Ramos (cell line): ENCODE measurements around the gene RAF1.
"Not testable (repeated sequence)": the region's sequence is repeated elsewhere in the genome, so short reads cannot be mapped to it uniquely, and the experiment has no call there.

ENCODE experiments used
- in situ Hi-C: fragments of 300-500 bp; cut with MboI; formaldehyde crosslinking; loops from one replicate; pipeline ENCODE4 v1.14.3; 2022; ENCODE audit warnings: low sequenced_read_pairs; ENCODE audit not compliant: unreplicated experiment

The RAF1 gene

GRCh38 chr3:12679468-12679867, 15.6 kb upstream of the RAF1 start:
- in situ Hi-C loops, result no loop called here

- in situ Hi-C loops, result no loop called here
Observed at GRCh38 chr3:12677616-12678015, 13.7 kb upstream of the RAF1 start.

GRCh38 chr3:12675115-12675810, 11.3 kb upstream of the RAF1 start:
- in situ Hi-C loops, result no loop called here

- in situ Hi-C loops, result not testable (repeated sequence)
Observed at GRCh38 chr3:12673956-12674736, 10.2 kb upstream of the RAF1 start.

- in situ Hi-C loops, result no loop called here
Observed at GRCh38 chr3:12671120-12671450, 7.2 kb upstream of the RAF1 start.

- in situ Hi-C loops, result no loop called here
Observed at GRCh38 chr3:12670365-12671119, 6.6 kb upstream of the RAF1 start.

- in situ Hi-C loops, result no loop called here
Observed at GRCh38 chr3:12663401-12663935, 449 bp downstream of the RAF1 start.

GRCh38 chr3:12662593-12663400, 1.1 kb downstream of the RAF1 start:
- in situ Hi-C loops, result no loop called here

- in situ Hi-C loops, result no loop called here
Observed at GRCh38 chr3:12661926-12662592, 1.9 kb downstream of the RAF1 start.

GRCh38 chr3:12661375-12661774, 2.5 kb downstream of the RAF1 start:
- in situ Hi-C loops, result not testable (repeated sequence)

- in situ Hi-C loops, result no loop called here
Observed at GRCh38 chr3:12660196-12660595, 3.7 kb downstream of the RAF1 start.

- in situ Hi-C loops, result no loop called here
Observed at GRCh38 chr3:12659316-12660015, 4.5 kb downstream of the RAF1 start.

GRCh38 chr3:12658593-12659058, 5.3 kb downstream of the RAF1 start:
- in situ Hi-C loops, result no loop called here

- in situ Hi-C loops, result no loop called here
Observed at GRCh38 chr3:12656850-12657249, 7.1 kb downstream of the RAF1 start.

- in situ Hi-C loops, result no loop called here
Observed at GRCh38 chr3:12656193-12656592, 7.7 kb downstream of the RAF1 start.

- in situ Hi-C loops, result no loop called here
Observed at GRCh38 chr3:12655701-12656100, 8.2 kb downstream of the RAF1 start.

GRCh38 chr3:12653747-12654146, 10.2 kb downstream of the RAF1 start:
- in situ Hi-C loops, result no loop called here

GRCh38 chr3:12648384-12648959, 15.4 kb downstream of the RAF1 start:
- in situ Hi-C loops, result no loop called here
